ENCODE data around the gene CEP104.

- TF ChIP-seq, protein P1, sequence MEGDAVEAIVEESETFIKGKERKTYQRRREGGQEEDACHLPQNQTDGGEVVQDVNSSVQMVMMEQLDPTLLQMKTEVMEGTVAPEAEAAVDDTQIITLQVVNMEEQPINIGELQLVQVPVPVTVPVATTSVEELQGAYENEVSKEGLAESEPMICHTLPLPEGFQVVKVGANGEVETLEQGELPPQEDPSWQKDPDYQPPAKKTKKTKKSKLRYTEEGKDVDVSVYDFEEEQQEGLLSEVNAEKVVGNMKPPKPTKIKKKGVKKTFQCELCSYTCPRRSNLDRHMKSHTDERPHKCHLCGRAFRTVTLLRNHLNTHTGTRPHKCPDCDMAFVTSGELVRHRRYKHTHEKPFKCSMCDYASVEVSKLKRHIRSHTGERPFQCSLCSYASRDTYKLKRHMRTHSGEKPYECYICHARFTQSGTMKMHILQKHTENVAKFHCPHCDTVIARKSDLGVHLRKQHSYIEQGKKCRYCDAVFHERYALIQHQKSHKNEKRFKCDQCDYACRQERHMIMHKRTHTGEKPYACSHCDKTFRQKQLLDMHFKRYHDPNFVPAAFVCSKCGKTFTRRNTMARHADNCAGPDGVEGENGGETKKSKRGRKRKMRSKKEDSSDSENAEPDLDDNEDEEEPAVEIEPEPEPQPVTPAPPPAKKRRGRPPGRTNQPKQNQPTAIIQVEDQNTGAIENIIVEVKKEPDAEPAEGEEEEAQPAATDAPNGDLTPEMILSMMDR (IDR thresholded peaks at IDR 0.05) = no peak
- no peak for TF ChIP-seq POLR2A (IDR thresholded peaks at IDR 0.05)
These were observed 85.6 kb downstream of the CEP104 start for GRCh38 chr1:3771108-3772026.

Data from stomach (tissue), 4 donors.